ENCODE measurements around the gene GFOD1.

Gene GFOD1

DNA sequence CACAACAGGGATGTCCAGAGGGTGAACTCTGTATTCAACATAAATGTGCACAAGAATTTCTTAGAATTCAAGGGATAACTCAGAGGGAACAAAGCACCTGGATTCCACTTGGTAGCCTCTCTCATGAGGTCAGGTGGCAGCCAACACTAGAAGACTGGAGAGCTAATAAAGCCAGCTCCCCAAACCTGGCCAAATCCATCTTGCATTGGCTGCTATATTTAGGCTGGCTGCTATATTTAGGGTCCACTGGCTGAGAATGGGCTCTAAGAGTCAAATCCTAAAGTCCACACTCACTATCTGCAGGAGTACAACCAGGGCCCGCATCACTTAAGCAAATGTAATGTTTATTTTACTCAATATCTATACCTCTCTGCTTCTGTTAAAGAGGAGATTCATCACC lies 179.1 kb downstream of the GFOD1 start:
- TF ChIP-seq, protein P1, sequence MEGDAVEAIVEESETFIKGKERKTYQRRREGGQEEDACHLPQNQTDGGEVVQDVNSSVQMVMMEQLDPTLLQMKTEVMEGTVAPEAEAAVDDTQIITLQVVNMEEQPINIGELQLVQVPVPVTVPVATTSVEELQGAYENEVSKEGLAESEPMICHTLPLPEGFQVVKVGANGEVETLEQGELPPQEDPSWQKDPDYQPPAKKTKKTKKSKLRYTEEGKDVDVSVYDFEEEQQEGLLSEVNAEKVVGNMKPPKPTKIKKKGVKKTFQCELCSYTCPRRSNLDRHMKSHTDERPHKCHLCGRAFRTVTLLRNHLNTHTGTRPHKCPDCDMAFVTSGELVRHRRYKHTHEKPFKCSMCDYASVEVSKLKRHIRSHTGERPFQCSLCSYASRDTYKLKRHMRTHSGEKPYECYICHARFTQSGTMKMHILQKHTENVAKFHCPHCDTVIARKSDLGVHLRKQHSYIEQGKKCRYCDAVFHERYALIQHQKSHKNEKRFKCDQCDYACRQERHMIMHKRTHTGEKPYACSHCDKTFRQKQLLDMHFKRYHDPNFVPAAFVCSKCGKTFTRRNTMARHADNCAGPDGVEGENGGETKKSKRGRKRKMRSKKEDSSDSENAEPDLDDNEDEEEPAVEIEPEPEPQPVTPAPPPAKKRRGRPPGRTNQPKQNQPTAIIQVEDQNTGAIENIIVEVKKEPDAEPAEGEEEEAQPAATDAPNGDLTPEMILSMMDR (conservative IDR thresholded peaks at IDR 0.05; ENCODE audit: low read depth, low read length) = no peak
- Histone ChIP-seq H3K4me1 (ENCODE audit: low read depth, poor library complexity, severe bottlenecking) (peaks cover 24% of the 10 kb centered on the region), H3K9ac (no peak overlapping the region), H3K36me3 (ENCODE audit: insufficient read depth) (no peaks in the 10 kb centered on the region), H3K27ac (no peak overlapping the region), H3K27me3 (ENCODE audit: insufficient read depth, low read depth) (no peaks in the 10 kb centered on the region), H2AFZ (ENCODE audit: low read depth) (no peak overlapping the region), H3K4me3 (IDR thresholded peaks at IDR 0.05; ENCODE audit: insufficient read depth, low read depth, low read length) (no peak overlapping the region), H3K4me2 (no peak overlapping the region), H3K79me2 (ENCODE audit: insufficient read depth, low read depth) (no peaks in the 10 kb centered on the region), H4K20me1 (ENCODE audit: insufficient read depth) (no peaks in the 10 kb centered on the region)
